Tibial nerve (tissue), 4 donors: Measurements from ENCODE around the gene SMOC1. TPM values are rescaled to one million over a fixed set of nuclear protein-coding genes. Genes with fewer than 3 reads are reported as not detected.

Source experiments
- DNase-seq, 2 donors: peaks; one replicate each; pipeline ENCODE4 v3.0.0-alpha.2; 2019; ENCODE audit warnings: low spot score in 2 of 2
- H3K27ac ChIP-seq, 4 donors: fragments of 200-600 bp; sonication (generic) in 3 of 4; one replicate each; pipeline ENCODE4 v1.5.1; 2017 to 2019; ENCODE audit warnings: mild to moderate bottlenecking in 1 of 4
- H3K27me3 ChIP-seq, 2 donors: fragments of 200-600 bp; sonication (generic) in 1 of 2; one replicate each; pipeline versions ENCODE4 v1.5.1 to v1.6.0; 2017 to 2019
- H3K36me3 ChIP-seq, 3 donors: fragments of 200-600 bp; sonication (generic); one replicate each; pipeline ENCODE4 v1.5.1; 2018 to 2019
- H3K4me1 ChIP-seq, 4 donors: fragments of 200-600 bp; sonication (generic) in 3 of 4; one replicate each; pipeline ENCODE4 v1.5.1; 2017 to 2019
- H3K4me3 ChIP-seq, 4 donors: fragments of 200-600 bp; sonication (generic) in 3 of 4; one replicate each; pipeline ENCODE4 v1.5.1; 2017 to 2019; ENCODE audit warnings: mild to moderate bottlenecking in 1 of 4, moderate library complexity in 1 of 4
- H3K9me3 ChIP-seq, 4 donors: fragments of 200-600 bp; sonication (generic) in 3 of 4; one replicate each; pipeline ENCODE4 v1.5.1; 2017 to 2019
- CTCF ChIP-seq, 5 experiments: fragments of 200-600 bp in 3 of 5; fragments of 450-650 bp in 2 of 5; sonication (generic) in 3 of 5; IDR thresholded peaks; one replicate each; pipeline ENCODE4 v1.5.1; 2016 to 2019; ENCODE audit warnings: antibody characterized with exemption in 5 of 5, mild to moderate bottlenecking in 3 of 5, moderate library complexity in 2 of 5
- EP300 ChIP-seq, 2 donors: sonication (generic); formaldehyde crosslinking; IDR thresholded peaks; one replicate each; pipeline ENCODE4 v1.6.1; 2017; ENCODE audit warnings: antibody characterized with exemption in 2 of 2, mild to moderate bottlenecking in 1 of 2
- POLR2A ChIP-seq, 2 donors: fragments of 450-650 bp; IDR thresholded peaks; one replicate each; pipeline ENCODE4 v1.6.1; 2017; ENCODE audit warnings: antibody characterized with exemption in 2 of 2, mild to moderate bottlenecking in 2 of 2, moderate library complexity in 2 of 2
- WGBS, 2 donors: methylation state at CpG; one replicate each; pipeline ENCODE4 v1.1.5; 2018; 5-methylcytosine and 5-hydroxymethylcytosine counted together
- total RNA-seq, 4 donors: library from RNA; depleted of rRNA; stranded (reverse); fragments of >200 nt; gene quantifications; one replicate each; pipeline ENCODE4 v1.1.0, GENCODE V29; 2016

SMOC1 gene
- total RNA-seq, 4 donors from 2014 or later: 6.0 to 14.4 (median 13.3) TPM

- H3K27ac ChIP-seq: no peak overlapping the region
- H3K4me3 ChIP-seq: no peak overlapping the region
- no peak for DNase-seq
- TF ChIP-seq POLR2A (IDR thresholded peaks at IDR 0.05): no peak
- TF ChIP-seq EP300 (IDR thresholded peaks at IDR 0.05): no peak
- no peak for TF ChIP-seq CTCF (IDR thresholded peaks at IDR 0.05)
- WGBS, 2 donors: 39 to 46% methylated on average over 8 of the region's 8 CpGs
- no peaks in the 10 kb centered on the region for H3K9me3 ChIP-seq
- H3K36me3 ChIP-seq: no peaks in the 10 kb centered on the region
- peaks cover 0 to 25% (median 7%) of the 10 kb centered on the region in 4 donors for H3K4me1 ChIP-seq
- no peaks in the 10 kb centered on the region for H3K27me3 ChIP-seq
These were observed 141.3 kb downstream of the SMOC1 start for GRCh38 chr14:70020352-70021170.

GRCh38 chr14:70021548-70022220 lies 142.5 kb downstream of the SMOC1 start:
- 77 to 81% methylated on average over 8 of the region's 8 CpGs for WGBS, 2 donors
- no peaks in the 10 kb centered on the region for H3K9me3 ChIP-seq
- H3K4me1 ChIP-seq: peaks cover 0 to 21% (median 7%) of the 10 kb centered on the region in 4 donors
- no peaks in the 10 kb centered on the region for H3K27me3 ChIP-seq
- H3K27ac ChIP-seq: no peak overlapping the region
- no peaks in the 10 kb centered on the region for H3K36me3 ChIP-seq
- TF ChIP-seq POLR2A (IDR thresholded peaks at IDR 0.05): no peak
- TF ChIP-seq EP300 (IDR thresholded peaks at IDR 0.05): no peak
- TF ChIP-seq CTCF (IDR thresholded peaks at IDR 0.05): no peak
- no peak overlapping the region for H3K4me3 ChIP-seq
- DNase-seq: no peak

GRCh38 chr14:70022771-70023445 lies 143.7 kb downstream of the SMOC1 start:
- WGBS, 2 donors: 85 to 96% methylated on average over 14 to 15 of the region's 15 CpGs
- Histone ChIP-seq H3K36me3 (no peaks in the 10 kb centered on the region), H3K9me3 (no peaks in the 10 kb centered on the region), H3K4me3 (no peak overlapping the region), H3K27me3 (no peaks in the 10 kb centered on the region), H3K4me1 (peaks cover 0 to 22% (median 7%) of the 10 kb centered on the region in 4 donors), H3K27ac (no peak overlapping the region)
- no peak for TF ChIP-seq POLR2A (IDR thresholded peaks at IDR 0.05)
- no peak for TF ChIP-seq CTCF (IDR thresholded peaks at IDR 0.05)
- no peak for TF ChIP-seq EP300 (IDR thresholded peaks at IDR 0.05)
- DNase-seq: no peak

GRCh38 chr14:70023871-70024270 lies 144.7 kb downstream of the SMOC1 start:
- Histone ChIP-seq H3K36me3 (no peaks in the 10 kb centered on the region), H3K4me3 (no peak overlapping the region), H3K9me3 (no peaks in the 10 kb centered on the region), H3K27ac (no peak overlapping the region), H3K4me1 (peaks cover 0 to 14% (median 3%) of the 10 kb centered on the region in 4 donors), H3K27me3 (no peaks in the 10 kb centered on the region)
- TF ChIP-seq CTCF (IDR thresholded peaks at IDR 0.05) (no peak), EP300 (IDR thresholded peaks at IDR 0.05) (no peak), POLR2A (IDR thresholded peaks at IDR 0.05) (no peak)
- no peak for DNase-seq
- 0 to 17% methylated on average over 1 of the region's 1 CpG for WGBS, 2 donors
